T follicular helper cell (primary cell): ENCODE data around the gene IL1RAPL2.

ENCODE experiments used
- DNase-seq: peaks from one replicate; pipeline ENCODE4 v3.0.0-alpha.2; 2020; ENCODE audit warnings: low read depth

Gene IL1RAPL2

DNA sequence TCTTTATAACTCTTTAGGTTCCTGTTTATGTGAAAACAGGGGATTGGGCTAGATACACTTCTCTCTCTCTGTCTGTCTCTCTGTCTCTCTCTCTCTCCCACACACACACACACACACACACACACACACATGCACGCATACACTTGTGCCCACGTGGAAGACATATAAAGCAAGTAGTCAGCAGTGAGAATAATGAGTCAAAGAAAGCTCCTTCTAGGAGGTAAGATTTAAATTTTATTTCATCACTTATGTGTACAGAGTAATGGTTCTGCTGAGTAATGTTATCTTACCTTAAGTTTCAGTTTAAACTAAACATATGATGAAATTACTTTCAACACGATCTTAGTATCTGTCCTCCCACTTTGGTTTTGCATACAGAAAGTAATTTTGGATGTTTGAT is 897.5 kb downstream of the IL1RAPL2 start:
- DNase-seq = no peak

DNA sequence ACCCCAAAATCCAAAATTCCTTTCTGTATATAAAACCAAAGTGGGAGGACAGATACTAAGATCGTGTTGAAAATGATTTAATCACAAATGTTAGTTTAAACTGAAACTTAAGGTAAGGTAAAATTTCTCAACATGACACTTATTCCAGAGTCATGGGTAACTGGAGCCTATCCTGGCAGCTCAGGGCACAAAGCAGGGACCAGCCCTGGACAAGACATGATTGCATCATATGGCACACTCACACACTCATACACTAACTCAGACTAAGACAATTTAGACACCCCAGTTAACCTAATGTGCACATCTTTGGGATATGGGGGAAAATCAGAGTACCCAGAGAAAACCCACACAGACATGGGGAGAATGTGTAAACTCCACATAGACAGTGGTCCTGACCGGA is 898.6 kb downstream of the IL1RAPL2 start:
- DNase-seq = no peak

DNA sequence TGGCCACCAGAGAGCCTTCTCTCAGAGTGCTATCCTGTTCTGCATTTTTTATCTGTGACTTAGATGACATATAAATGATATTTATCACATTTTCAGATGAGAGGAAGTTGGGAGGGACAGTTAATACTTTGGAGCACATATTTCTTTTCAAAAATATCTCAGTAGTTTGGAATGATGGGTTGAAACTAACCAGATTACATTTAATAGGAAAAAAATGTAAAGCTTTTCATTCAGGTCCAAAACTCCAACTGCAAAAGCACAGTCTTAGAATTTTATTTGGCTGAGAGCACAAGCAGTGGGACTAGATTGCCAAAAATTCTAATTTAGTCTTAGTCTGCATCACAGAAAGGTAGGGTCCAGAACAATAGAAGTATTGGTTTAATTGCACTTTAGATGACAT is 902.7 kb downstream of the IL1RAPL2 start:
- DNase-seq = no peak

DNA sequence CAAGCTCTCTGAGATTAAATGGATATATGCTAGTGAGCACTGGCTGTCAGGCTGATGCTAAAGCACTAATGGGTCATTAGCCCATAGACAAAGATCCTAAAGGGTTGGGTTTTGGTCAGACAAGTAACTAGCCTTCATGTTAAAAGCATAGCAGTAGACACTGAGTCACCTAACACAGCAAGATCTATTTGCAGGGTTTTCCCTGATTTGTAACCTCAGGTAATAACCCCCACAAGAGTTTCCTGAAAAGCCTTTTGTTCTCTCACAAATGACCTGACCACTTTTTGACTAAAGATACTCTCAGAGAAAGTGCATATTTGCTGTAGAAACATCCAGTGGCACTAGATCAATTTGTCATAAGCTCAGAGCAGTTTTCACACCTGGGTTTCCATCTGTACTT is 905.6 kb downstream of the IL1RAPL2 start:
- no peak for DNase-seq

DNA sequence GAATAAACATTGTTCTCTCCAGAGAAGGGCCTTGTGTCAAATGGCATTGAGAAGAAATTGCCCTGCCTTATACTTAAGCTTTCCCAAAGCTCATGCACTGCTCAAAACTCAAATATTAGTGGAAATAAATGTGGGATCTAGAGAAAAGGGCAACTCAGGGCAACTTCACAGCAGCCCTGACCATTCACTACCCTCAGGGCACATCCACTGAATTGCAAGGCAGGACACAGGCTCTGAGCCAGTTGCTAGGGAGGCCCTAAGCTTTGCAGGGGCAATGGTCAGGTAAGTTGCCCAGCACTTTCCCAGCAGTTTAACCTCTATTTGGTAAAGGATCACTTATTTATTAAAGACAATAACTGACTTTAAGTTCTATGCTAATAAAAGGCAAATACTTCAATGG is 909.8 kb downstream of the IL1RAPL2 start:
- no peak for DNase-seq

DNA sequence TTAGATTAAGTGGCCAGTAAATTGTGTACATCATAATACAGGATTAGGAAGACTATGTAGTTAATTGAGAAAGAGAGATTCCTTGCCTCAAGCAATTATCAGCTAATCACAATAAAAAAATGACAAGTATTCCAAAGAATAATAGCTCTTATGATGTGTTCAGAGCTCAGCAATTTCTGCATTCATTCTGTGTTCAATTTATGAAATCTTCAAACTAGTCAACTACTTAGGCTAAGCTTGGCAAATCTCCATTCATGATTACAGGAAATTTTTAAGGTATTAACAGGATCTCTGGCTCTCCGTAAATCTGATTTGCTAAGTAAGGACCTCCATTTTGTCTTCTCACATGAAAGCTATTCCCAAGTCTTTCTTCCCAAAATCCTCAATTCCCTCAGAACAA is 911.4 kb downstream of the IL1RAPL2 start:
- no peak for DNase-seq

DNA sequence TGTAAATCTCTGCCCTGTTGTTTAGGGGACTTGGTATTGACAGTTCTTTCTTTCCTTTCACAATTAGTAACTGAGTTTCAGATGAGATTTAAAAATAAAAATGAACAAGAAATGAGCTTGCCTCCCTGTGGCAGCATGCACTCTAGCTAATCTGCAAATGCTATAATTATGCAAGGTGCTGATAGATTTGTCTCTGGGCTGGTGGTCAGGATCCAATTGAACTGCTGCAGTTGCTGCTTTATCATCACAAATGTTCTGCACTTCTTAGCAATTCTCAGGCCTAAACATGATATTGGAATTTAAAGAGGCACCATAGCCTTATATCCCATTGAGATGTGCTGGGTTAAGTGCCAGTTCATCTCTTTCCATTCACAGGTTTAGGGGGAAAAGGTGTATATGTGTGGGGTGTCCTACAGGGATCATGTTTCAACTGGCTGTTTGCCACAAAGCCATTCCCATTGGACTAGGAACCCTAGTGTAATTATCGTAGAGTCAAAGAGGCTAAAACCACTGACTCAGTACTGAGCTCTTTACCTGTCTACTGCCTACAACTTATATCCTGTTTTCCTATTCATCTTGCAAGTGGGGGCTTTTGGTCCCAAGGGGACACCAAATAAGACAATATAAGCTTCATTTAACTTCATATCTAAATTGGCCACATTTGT is 914.8 kb downstream of the IL1RAPL2 start:
- no peak for DNase-seq

DNA sequence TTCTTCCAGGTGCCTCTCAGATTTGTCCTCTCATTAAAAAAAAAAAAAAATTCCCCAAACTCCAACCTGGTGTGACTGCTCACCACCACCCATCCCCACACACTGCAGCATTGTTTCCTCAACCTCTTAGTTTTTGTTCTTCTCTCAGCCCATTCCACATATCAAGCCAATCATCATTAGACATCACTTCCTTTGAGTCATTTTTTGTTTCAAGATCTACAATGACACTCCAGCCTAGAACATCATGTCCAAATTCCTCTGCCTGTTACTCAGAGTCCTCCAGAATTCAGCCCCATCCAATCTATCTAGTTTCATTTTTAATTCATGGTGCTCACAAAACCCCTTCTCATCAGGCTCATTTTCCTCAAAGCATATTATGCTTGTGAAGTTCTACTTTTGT is 917.0 kb downstream of the IL1RAPL2 start:
- no peak for DNase-seq

DNA sequence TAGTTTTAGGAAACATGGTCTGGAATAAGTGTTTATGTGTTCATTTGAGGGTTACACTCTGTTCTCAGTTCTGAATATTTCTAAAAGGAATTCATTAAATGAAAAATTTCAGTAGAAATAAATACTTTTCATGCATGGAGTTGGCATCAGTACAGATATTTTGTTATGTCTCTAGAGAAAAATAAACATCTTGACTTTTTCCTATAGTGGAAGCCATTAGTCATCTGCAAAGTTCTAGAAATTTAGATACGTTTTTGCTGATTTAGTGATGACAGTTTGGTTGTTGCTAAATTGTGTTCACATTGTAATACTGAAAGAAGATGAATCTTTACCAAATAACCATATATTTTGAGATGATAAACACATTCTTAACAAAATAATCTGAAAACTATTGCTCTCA is 922.7 kb downstream of the IL1RAPL2 start:
- DNase-seq = no peak

DNA sequence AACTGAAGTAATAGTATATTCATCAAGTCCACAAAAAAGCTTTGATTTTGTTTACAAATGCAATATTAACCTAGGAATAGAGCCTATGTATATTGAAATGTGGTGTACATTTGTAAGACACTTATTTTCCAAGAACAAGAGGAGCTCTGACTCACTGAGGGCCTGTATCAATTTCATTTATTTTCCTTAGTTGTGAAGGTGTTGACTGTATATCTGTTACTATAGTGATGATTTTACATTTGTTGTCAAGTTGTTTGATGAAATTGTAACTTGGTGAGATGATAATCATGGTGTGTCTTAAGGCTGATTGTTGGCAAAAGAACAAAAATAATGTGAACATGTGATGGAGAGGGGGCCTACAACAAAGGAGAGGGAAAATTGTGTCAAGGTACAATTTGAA is 929.4 kb downstream of the IL1RAPL2 start:
- no peak for DNase-seq

DNA sequence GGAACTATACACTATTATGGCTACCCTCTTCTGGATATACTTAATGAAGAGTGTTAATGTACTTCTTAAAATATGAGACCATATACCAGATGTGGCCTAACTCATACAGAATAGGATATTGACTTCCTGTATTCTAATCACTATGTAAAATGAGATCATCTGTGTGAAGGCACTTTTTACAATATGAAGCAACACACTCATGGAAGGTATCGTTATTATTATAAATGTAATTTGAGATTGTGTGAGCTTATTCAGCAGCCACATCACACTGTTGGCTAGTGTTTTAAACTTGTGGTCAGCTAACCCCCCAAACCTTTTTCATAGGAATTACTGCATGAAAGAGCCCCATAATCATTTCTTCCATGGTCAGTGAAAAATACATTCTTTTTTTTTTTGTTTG is 936.3 kb downstream of the IL1RAPL2 start:
- DNase-seq = no peak

DNA sequence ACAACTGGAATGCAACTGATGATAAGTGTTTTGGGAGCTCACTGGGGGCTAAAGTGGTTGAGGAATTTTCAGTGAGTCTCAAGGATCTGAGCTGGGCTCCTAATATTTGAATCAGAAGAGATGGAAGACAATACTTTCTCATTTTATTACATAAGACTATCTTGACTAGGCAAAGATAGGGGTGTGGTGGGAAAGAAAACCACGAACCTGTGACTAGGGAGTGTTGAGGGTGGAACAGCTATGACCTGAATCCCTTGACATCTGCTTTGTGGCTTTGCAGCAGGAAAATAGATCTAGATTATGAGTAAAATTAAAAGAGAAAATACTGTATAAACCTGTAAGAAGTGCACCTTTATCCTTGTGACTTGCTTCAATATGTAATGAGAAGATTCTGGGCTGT is 949.6 kb downstream of the IL1RAPL2 start:
- DNase-seq = no peak

DNA sequence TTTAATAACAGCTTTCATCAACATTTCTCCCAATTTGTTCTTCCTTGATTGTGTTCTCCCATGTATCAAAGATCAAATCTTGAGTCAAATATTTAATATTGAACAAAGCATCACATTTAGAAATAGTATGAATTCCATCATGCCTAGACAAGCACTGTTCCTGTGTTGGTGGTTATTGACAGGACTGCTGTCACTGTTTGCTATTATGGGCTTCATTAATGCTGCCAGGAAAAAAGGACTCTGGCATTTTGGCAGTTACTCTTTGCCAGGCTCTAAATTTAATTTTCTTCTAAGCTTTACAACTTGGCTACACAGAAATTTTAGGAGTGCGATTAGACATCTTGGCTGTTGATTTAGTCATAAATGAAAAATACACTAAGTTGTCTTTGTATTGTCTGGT is 960.4 kb downstream of the IL1RAPL2 start:
- DNase-seq = no peak

DNA sequence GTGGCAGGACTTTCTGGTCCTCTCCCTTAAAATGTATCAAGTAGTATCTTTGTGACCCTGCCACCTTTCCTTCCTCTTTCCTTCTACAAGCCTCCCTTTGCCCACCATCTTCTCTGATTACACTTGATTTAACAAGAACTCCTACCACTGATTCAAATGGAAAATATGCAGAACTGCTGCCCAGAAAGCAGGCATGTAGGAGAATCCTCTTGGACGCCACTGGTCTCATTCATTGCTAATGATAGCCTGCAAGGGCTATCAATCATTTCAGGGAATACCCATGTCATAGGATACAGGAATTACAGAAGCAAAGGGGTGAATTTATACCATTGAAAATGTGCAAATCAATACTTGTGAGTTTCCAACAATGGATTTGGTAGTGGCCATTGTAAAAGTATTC is 961.8 kb downstream of the IL1RAPL2 start:
- no peak for DNase-seq

DNA sequence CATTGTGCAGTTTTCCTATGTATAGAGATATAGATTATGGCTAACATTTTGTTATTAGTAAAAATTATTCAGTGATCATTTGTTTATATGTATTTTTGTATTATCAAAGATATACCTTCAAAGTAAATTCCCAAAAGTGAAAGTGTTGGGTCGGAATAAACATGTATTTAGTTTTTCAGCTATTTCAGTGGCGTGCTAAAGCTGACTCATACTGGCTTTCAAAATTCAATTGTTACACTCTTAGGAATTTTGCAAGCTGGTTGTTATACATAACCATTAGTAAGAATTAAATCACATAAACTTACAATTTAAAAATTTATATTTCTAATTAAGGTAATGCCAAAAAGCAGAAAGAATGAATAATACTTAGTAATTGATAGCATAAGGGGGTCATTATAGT is 968.0 kb downstream of the IL1RAPL2 start:
- no peak for DNase-seq

DNA sequence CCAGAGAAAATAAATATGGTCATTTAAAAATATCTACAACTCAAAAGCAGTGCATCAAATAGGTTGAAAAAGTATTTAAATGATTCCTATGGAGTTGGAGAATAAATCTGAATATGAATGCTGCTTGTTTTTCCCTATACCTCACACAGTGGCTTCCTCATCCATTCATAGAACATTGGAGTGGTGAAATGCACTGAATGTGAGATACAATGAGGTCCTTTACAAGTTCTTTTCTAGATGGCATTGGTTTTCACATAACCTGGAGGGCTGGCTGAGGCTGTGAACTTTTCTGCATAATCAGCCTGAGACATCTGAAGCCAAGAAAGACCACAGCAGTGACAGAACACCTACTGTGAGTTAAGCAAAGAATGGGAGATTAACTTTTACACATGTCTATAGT is 977.3 kb downstream of the IL1RAPL2 start:
- no peak for DNase-seq

DNA sequence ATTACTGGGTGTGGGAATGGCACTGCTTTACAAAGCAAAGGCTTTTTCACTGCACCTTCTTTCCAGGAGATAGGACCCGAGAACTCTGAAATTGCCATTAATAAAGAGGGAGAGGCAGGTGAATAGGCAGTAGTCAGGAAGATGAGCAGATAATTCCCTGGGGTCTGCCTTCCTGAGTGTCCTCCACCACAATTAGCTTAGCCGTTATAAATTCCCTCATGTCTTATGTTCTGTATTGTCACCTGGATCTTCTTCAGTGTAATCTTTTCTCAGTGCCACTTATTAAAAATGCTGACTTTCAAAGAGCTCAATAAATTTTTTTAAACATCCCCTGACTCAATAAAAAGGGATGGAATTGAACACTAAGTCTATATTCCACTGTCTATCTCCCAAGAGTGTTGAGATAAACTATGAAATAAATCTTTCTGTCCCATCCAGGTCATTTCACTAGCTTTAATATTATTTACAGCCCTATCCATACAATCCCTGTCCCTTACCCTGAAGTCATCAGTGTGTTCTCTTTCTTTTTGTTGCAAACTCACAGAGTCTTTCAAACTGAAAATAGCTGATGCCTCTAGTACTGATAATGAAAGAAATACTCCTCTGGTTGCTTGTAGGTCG is 984.2 kb downstream of the IL1RAPL2 start:
- DNase-seq = no peak

DNA sequence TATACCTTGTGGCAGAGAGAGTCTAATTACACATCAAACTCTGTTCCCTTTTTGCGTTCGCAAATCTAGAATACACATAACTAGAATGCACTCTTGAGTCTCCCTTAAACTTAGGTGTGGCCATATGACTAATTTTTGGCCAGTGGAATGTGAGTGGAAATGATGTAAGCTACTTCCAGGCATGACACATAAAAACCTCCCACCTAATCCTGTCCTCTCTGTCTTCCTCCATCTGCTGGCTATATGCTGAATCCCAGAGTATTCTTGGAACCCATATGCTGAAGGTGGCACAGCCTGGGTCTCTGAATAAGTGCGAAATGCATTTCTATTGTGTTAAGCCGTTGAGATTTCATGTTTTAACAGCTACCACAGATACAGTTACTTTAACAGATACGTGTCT is 986.4 kb downstream of the IL1RAPL2 start:
- DNase-seq = no peak

DNA sequence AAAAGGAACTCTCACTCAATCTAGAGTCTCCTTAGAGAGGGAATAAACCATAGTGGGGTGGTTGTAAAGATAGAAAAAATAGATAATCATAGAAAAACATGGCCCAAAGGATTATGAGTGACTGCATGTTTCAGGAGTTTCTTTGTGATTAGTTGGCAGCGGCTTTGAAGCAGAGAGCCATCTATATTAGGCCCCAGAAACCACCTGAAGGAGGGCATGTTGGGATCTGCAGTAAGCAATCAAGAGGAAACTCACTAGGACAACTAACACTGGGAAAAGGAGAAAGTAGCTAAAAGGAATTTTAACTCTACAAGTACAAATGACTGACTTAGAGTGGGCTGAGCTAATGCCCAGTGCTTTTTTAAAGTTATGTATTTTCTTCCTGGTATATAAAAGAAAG is 987.1 kb downstream of the IL1RAPL2 start:
- DNase-seq = no peak

DNA sequence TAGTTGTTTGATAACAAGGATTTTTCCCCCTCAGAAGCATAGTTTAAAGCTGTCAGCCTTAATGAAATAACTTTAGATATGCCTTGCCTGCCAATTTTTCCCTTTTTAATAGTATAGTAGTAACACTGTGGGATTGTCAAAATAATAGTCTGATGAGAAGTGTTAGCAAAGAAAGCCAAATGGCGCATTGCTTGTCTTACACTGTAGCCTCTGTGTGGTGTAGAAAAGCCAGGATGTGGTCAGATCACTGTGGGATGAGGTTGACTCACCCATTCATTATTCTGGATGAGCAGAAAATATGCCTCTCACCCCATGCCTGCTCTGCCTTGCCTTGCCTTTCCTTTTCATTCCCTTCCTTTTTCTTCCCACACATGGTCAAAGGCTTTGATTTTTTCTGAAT is 998.5 kb downstream of the IL1RAPL2 start:
- no peak for DNase-seq

DNA sequence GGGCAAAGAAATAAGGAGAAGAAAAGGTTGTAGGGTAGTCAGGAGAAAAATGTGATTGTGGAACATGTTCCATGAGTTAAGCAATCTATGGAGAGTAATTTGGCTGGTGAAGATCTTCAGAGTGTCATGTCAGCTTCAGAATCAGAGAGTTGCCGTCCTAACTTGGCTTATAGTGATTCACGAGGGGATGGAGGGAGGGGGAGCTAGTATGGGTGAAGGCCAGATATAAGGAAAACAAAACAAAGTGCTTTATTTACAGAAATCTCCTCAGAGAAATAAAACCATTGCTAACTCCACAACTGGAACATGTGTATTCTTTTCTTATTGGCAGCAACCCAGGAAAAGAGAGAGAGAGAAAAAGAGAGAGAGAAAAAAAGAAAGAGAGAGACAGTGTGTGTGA is 999.9 kb downstream of the IL1RAPL2 start:
- no peak for DNase-seq

DNA sequence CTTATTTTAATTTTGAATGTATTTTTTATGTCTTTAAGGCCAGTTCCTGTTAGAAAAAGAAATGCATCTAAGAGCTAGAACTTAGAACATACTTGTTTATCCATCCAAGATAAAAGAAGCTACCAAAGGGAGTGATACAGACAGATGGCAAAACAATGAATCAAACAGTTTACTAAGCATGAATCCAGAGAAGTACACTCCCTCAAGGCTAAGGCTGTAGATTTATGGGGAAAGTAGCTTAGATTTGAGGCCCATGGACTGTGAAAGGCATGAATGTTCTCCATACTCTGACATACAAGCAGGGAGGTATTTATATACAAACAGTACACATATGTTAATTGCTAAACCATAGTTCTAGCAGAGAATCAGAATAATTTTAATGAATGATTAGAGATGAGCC is 1001.1 kb downstream of the IL1RAPL2 start:
- DNase-seq = no peak

DNA sequence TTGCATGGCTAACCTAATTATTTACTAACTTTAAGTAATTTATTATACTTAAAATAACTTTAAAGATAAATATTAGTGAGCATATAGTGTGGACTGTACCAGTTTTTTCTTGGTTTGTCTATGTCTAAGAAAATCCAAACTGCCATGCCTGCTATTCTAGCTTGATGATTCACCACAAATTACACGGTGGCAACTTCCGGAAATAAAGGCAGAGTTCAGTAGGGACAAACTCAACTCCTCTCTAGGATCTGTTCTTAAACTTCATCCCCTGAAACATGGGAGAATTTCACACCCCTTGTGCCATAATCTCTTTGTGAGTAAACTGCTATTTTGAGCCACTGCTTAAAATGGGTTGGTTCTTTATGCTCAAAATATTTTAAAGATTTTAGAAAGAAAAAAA is 1042.7 kb downstream of the IL1RAPL2 start:
- no peak for DNase-seq

DNA sequence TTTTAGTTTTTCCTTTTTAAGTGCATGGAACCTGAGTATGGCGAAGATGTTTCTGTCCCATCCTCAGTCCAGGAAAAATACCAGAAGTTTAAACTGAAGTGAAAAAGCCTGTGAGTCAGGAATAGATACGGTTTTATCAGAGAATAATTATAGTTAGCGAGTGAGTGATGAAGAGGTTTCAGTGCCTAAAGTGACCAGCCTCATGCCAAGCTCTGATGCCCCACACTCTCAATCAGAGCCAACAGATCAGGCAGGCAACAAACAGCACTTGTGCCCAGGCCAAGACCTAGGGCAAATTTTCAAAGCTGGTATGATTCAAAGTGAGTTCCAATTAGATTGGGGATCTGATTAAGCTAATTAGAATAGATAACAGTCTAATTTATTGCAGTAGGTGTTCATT is 1043.5 kb downstream of the IL1RAPL2 start:
- DNase-seq = no peak
